ENCODE measurements around the gene PTGER1.

- TF ChIP-seq, protein P1, sequence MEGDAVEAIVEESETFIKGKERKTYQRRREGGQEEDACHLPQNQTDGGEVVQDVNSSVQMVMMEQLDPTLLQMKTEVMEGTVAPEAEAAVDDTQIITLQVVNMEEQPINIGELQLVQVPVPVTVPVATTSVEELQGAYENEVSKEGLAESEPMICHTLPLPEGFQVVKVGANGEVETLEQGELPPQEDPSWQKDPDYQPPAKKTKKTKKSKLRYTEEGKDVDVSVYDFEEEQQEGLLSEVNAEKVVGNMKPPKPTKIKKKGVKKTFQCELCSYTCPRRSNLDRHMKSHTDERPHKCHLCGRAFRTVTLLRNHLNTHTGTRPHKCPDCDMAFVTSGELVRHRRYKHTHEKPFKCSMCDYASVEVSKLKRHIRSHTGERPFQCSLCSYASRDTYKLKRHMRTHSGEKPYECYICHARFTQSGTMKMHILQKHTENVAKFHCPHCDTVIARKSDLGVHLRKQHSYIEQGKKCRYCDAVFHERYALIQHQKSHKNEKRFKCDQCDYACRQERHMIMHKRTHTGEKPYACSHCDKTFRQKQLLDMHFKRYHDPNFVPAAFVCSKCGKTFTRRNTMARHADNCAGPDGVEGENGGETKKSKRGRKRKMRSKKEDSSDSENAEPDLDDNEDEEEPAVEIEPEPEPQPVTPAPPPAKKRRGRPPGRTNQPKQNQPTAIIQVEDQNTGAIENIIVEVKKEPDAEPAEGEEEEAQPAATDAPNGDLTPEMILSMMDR (IDR thresholded peaks at IDR 0.05): no peak
- no peak for TF ChIP-seq POLR2A (IDR thresholded peaks at IDR 0.05)
These were observed 47.7 kb downstream of the PTGER1 start for GRCh38 chr19:14427461-14427860.

Data from adrenal gland (tissue), 5 donors.